Memory B cell (primary cell): ENCODE data around the gene FMN1.

Source experiments
- ATAC-seq: fragments of 150-1000 bp; cut with Tn5 transposase; 2 replicates; pipeline ENCODE4 v1.10.0; 2021; ENCODE audit warnings: low read depth, mild to moderate bottlenecking, moderate library complexity
- DNase-seq, 2 donors: peaks; one replicate each; pipeline ENCODE4 v3.0.0; 2022; ENCODE audit warnings: low spot score in 2 of 2
- H3K27ac Mint-ChIP-seq: one replicate; pipeline ENCODE4 v1.8.0; 2022; ENCODE audit warnings: mild to moderate bottlenecking, moderate library complexity, mixed read lengths
- H3K27me3 Mint-ChIP-seq: one replicate; pipeline ENCODE4 v1.8.0; 2022; ENCODE audit warnings: mixed read lengths
- H3K36me3 Mint-ChIP-seq: one replicate; pipeline ENCODE4 v1.8.0; 2022; ENCODE audit warnings: mild to moderate bottlenecking, mixed read lengths
- H3K4me1 Mint-ChIP-seq: one replicate; pipeline ENCODE4 v1.8.0; 2022; ENCODE audit warnings: mixed read lengths
- H3K4me3 Mint-ChIP-seq: one replicate; pipeline ENCODE4 v1.8.0; 2022; ENCODE audit warnings: mild to moderate bottlenecking, moderate library complexity, mixed read lengths
- H3K9me3 Mint-ChIP-seq: one replicate; pipeline ENCODE4 v1.8.0; 2022; ENCODE audit warnings: mixed read lengths

FMN1 gene

DNA sequence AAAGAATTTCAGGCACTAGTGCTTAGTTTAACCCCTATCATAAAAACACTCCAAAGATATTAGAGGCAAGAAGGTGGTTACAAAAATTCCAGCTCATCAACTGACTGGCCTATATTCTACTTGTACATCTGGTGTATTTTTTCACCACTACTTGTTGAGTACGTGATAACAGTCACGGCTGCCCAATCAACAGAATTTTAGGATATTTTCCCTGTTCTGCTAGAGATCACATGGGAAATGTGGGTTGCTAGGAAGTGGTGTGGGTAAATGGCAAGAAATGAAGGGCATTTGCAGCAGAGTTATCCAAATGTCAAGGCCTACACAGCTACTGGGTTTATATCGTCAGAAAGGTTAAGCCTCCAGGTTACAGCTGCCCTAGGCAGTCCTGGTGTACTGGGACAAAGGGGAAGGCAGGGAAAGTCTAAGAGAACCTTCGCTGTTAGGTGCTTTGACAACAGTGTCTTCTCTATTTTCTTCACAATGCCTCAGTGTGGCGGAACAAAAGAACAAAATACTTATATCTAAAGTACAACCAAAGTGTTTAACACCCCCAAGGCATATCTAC lies 81.9 kb downstream of the FMN1 start:
- no peaks in the 10 kb centered on the region for H3K9me3 Mint-ChIP-seq
- no peaks in the 10 kb centered on the region for H3K4me1 Mint-ChIP-seq
- no peaks in the 10 kb centered on the region for H3K36me3 Mint-ChIP-seq
- H3K4me3 Mint-ChIP-seq: no peak overlapping the region
- ATAC-seq (no peak), DNase-seq (no peak)
- H3K27ac Mint-ChIP-seq: no peak overlapping the region
- H3K27me3 Mint-ChIP-seq: peaks cover 7% of the 10 kb centered on the region

GRCh38 chr15:33111041-33111451 lies 83.5 kb downstream of the FMN1 start:
- H3K36me3 Mint-ChIP-seq: no peaks in the 10 kb centered on the region
- H3K4me1 Mint-ChIP-seq: no peaks in the 10 kb centered on the region
- H3K4me3 Mint-ChIP-seq: no peak overlapping the region
- ATAC-seq: no peak
- DNase-seq: no peak
- H3K9me3 Mint-ChIP-seq: no peaks in the 10 kb centered on the region
- no peak overlapping the region for H3K27ac Mint-ChIP-seq
- H3K27me3 Mint-ChIP-seq: peaks cover 14% of the 10 kb centered on the region

DNA sequence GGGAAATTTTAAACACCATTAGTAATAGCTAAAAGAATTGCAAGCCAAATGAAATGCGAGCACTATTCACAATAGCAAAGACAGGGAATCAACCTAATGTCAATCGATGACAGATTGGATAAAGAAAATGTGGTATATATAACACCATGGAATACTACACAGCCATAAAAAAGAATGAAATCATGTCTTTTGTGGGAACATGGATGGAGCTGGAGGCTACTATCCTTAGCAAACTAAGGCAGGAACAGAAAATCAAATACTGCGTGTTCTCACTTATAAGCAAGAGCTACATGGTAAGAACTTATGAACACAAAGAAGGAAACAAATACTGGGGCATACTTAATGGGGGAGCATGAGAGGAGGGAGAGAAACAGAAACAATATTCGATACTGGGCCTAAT lies 85.2 kb downstream of the FMN1 start:
- no peak for ATAC-seq
- no peaks in the 10 kb centered on the region for H3K4me1 Mint-ChIP-seq
- H3K4me3 Mint-ChIP-seq: no peak overlapping the region
- H3K9me3 Mint-ChIP-seq: no peaks in the 10 kb centered on the region
- H3K27ac Mint-ChIP-seq: no peak overlapping the region
- peaks cover 11% of the 10 kb centered on the region for H3K27me3 Mint-ChIP-seq
- no peak for DNase-seq
- H3K36me3 Mint-ChIP-seq: no peaks in the 10 kb centered on the region

- no peak for ATAC-seq
- no peak overlapping the region for H3K27ac Mint-ChIP-seq
- no peak overlapping the region for H3K4me3 Mint-ChIP-seq
- peaks cover 10% of the 10 kb centered on the region for H3K27me3 Mint-ChIP-seq
- no peaks in the 10 kb centered on the region for H3K9me3 Mint-ChIP-seq
- H3K4me1 Mint-ChIP-seq: no peaks in the 10 kb centered on the region
- no peak for DNase-seq
- no peaks in the 10 kb centered on the region for H3K36me3 Mint-ChIP-seq
Observed at GRCh38 chr15:33108518-33108917, 86.0 kb downstream of the FMN1 start.

DNA sequence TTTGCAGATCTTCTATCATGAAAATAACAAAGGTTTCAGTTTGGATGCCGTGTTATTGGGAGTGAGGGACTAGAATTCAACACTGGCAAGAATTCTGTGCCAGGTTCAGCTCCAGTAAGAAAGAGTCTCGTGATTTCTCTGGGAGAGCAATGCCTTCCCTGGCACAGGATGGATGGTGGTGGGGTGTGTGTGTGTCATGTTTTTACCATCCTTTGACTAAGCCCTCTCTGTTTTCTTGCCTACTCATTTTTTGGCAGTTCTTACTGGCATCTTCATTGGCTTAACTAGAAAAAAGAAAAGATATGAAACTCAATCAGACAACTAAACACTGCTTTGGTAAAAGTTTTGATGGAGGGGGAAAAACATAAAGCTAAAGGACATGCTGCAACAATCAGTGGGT lies 86.6 kb downstream of the FMN1 start:
- ATAC-seq (no peak), DNase-seq (no peak)
- no peaks in the 10 kb centered on the region for H3K4me1 Mint-ChIP-seq
- no peak overlapping the region for H3K27ac Mint-ChIP-seq
- H3K9me3 Mint-ChIP-seq: no peaks in the 10 kb centered on the region
- no peaks in the 10 kb centered on the region for H3K36me3 Mint-ChIP-seq
- peaks cover 8% of the 10 kb centered on the region for H3K27me3 Mint-ChIP-seq
- no peak overlapping the region for H3K4me3 Mint-ChIP-seq

DNA sequence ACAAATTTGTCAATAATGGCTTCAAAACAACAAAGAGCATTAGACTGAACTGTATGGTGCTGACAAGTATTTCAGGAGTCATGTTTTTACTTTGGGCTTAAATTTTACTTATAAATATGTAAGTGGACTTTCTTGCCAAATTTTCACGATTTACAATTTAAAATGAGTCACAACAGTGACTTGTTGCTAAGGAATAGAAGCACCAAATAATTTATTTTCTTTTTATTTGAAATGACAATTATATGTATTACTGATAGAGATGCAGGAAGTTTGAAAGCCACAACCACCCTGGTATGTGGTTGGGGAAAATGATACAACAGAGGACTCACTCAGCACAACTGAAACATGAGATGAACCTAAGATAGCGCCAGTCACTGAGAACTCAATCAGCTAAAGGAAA lies 90.3 kb downstream of the FMN1 start:
- H3K4me3 Mint-ChIP-seq: no peak overlapping the region
- ATAC-seq: no peak
- peaks cover 8% of the 10 kb centered on the region for H3K27me3 Mint-ChIP-seq
- no peaks in the 10 kb centered on the region for H3K9me3 Mint-ChIP-seq
- H3K27ac Mint-ChIP-seq: no peak overlapping the region
- no peaks in the 10 kb centered on the region for H3K4me1 Mint-ChIP-seq
- DNase-seq: no peak
- H3K36me3 Mint-ChIP-seq: no peaks in the 10 kb centered on the region

GRCh38 chr15:33101036-33101435 lies 93.5 kb downstream of the FMN1 start:
- Mint-ChIP-seq H3K9me3 (no peaks in the 10 kb centered on the region), H3K4me3 (no peak overlapping the region), H3K27ac (no peak overlapping the region), H3K4me1 (no peaks in the 10 kb centered on the region), H3K27me3 (no peaks in the 10 kb centered on the region), H3K36me3 (no peaks in the 10 kb centered on the region)
- ATAC-seq: no peak
- DNase-seq: no peak

- Mint-ChIP-seq H3K27me3 (no peaks in the 10 kb centered on the region), H3K4me3 (no peak overlapping the region), H3K36me3 (no peaks in the 10 kb centered on the region), H3K9me3 (no peaks in the 10 kb centered on the region), H3K27ac (no peak overlapping the region), H3K4me1 (no peaks in the 10 kb centered on the region)
- DNase-seq (no peak), ATAC-seq (no peak)
Observed at GRCh38 chr15:33100314-33100713, 94.2 kb downstream of the FMN1 start.

DNA sequence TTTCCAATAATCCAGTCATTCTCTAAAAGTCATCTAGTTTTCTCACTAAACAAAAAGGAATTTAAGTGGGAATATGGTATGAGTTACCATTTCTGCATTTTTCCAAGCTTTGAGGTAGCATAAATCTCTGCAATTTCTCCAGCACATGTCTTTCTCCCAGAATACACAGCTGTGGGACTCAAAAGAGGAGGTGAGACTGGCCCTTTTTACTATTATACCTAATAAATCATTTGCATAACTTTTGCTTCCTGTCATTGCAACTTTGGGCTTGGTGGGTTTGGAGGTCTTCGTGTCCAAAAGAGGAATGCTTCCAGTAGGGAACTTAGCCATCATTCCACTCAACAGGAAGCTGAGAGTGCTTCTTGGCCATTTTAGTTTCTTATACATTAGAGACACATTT lies 94.8 kb downstream of the FMN1 start:
- no peaks in the 10 kb centered on the region for H3K27me3 Mint-ChIP-seq
- no peak overlapping the region for H3K27ac Mint-ChIP-seq
- no peaks in the 10 kb centered on the region for H3K9me3 Mint-ChIP-seq
- no peaks in the 10 kb centered on the region for H3K4me1 Mint-ChIP-seq
- DNase-seq (no peak), ATAC-seq (no peak)
- H3K4me3 Mint-ChIP-seq: no peak overlapping the region
- no peaks in the 10 kb centered on the region for H3K36me3 Mint-ChIP-seq

DNA sequence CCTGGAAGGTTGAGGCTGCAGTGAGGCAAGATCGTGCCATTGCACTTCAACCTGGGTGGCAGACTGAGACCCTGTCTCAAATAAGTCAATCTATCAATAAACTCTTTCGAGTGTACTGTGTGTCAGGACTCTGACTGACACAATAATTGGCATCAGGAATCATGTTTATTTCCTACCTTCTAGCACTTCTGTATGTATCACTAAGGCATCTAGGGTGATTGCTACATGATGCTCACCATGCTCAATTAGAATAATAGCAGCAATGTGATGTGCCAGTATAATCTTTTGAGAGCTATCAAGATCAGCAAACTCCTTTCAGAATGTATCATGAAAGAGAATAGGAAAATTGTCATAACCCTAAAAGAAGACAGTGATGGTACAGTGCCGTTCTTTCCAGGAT lies 95.3 kb downstream of the FMN1 start:
- no peaks in the 10 kb centered on the region for H3K9me3 Mint-ChIP-seq
- no peaks in the 10 kb centered on the region for H3K4me1 Mint-ChIP-seq
- H3K27me3 Mint-ChIP-seq: no peaks in the 10 kb centered on the region
- ATAC-seq: no peak
- no peak for DNase-seq
- H3K27ac Mint-ChIP-seq: no peak overlapping the region
- no peaks in the 10 kb centered on the region for H3K36me3 Mint-ChIP-seq
- no peak overlapping the region for H3K4me3 Mint-ChIP-seq

DNA sequence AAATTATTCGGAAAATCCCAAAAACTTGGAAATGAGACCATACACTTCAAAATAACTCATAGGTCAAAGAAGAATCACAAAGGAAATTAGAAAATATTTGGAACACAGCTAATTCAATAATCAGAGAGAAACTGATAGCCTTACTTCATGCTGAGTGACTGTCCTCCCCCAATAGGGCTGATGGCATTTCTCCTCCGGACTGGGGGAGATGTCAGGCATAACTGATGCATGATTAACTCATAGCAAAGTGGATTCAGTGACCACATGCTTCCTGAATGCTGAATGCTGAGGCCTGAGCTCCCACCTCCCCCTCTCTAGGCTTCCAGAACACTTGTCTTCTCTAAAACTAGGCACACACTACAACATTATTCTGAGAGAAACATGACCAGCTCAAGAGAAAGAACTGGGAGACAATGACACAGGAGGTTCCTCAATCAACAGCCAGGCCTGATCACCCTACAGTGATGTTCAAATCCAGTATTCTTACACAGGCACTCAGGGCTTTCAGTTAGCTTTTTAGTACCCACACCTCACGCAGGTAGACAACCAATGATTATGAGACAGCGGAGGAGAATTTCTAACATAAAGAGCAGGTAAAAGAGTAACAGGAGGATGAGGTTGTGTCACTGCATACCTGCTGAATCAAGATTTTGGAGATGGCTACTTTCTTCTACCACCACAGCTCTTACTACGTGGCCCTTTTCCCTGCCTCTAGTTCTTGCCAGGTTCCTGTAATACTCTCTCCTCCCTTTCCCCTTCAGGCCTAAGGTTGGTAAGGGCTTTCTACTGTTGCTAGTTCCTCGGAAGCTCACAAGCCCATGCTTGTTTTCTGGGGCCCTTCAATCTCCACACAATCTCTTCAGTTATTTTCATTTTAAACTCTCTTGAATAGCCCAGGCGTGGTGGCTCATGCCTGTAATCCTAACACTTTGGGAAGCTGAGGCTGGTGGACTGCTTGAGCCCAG lies 96.1 kb downstream of the FMN1 start:
- no peak for ATAC-seq
- Mint-ChIP-seq H3K27ac (no peak overlapping the region), H3K4me3 (no peak overlapping the region), H3K9me3 (no peaks in the 10 kb centered on the region), H3K36me3 (no peaks in the 10 kb centered on the region), H3K27me3 (no peaks in the 10 kb centered on the region), H3K4me1 (no peaks in the 10 kb centered on the region)
- no peak for DNase-seq

DNA sequence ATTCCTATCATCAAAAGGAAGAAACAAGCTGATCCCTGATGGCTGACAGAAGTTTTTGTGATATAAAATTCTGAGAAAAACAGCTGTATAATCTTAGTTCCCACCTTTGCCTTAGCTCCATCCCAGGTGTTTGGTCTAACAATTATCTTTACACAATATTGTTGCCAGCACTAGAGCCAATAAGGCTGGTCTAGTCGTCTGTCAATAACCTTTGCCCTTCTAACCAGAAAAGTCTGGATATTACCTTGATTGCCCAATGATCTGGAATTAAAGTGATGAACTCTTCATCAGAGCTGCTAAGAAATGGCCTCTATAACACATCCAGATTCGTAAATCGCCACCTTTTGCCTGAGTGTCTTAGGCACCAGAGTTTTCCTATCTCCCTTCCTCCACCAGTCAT lies 98.4 kb downstream of the FMN1 start:
- Mint-ChIP-seq H3K4me3 (no peak overlapping the region), H3K36me3 (no peaks in the 10 kb centered on the region), H3K4me1 (no peaks in the 10 kb centered on the region), H3K27me3 (no peaks in the 10 kb centered on the region), H3K27ac (no peak overlapping the region), H3K9me3 (no peaks in the 10 kb centered on the region)
- no peak for DNase-seq
- ATAC-seq: no peak

DNA sequence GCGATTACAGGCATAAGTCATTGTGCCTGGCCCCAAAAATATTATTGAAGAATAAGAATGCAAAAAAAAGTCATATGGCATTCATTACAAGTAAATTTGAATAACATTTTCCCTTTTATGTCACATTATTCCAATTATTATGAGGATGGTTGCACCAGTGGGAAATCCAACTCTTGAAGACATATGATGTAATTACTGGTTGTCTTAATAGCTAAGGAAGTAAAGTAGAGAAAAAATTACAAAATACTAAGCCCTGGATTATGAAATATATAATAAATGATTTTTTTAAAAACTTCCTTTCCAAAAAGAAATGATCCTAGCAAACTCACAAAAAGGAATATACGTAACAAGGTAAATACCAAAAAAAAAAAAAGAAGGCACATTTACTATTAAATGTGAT lies 98.9 kb downstream of the FMN1 start:
- H3K9me3 Mint-ChIP-seq: no peaks in the 10 kb centered on the region
- H3K36me3 Mint-ChIP-seq: no peaks in the 10 kb centered on the region
- H3K27me3 Mint-ChIP-seq: no peaks in the 10 kb centered on the region
- no peak overlapping the region for H3K4me3 Mint-ChIP-seq
- no peak for ATAC-seq
- H3K4me1 Mint-ChIP-seq: no peaks in the 10 kb centered on the region
- no peak overlapping the region for H3K27ac Mint-ChIP-seq
- DNase-seq: no peak

DNA sequence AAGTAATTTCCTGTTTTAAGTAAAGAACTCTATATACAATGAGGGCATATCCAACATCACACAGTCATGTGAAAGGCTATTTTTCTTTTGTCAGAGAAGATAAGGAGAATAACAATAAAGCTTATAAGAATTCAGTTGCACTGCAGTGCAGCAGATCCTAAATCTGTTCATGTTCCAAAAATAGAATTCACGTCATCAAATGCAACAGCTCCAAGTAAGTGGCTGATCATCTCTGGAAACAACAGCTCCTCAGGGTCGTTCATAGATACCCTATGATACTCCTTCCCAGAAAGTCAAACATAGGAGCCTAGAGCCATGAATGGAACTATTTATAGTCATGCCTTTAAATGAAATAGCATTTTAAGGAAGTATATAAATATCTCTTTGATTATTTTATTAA lies 100.2 kb downstream of the FMN1 start:
- no peaks in the 10 kb centered on the region for H3K9me3 Mint-ChIP-seq
- no peak overlapping the region for H3K27ac Mint-ChIP-seq
- H3K4me1 Mint-ChIP-seq: no peaks in the 10 kb centered on the region
- no peaks in the 10 kb centered on the region for H3K36me3 Mint-ChIP-seq
- H3K27me3 Mint-ChIP-seq: no peaks in the 10 kb centered on the region
- no peak overlapping the region for H3K4me3 Mint-ChIP-seq
- DNase-seq (no peak), ATAC-seq (no peak)

GRCh38 chr15:33093222-33093621 lies 101.3 kb downstream of the FMN1 start:
- H3K27ac Mint-ChIP-seq: no peak overlapping the region
- H3K36me3 Mint-ChIP-seq: no peaks in the 10 kb centered on the region
- no peaks in the 10 kb centered on the region for H3K4me1 Mint-ChIP-seq
- no peak overlapping the region for H3K4me3 Mint-ChIP-seq
- no peaks in the 10 kb centered on the region for H3K27me3 Mint-ChIP-seq
- no peak for ATAC-seq
- H3K9me3 Mint-ChIP-seq: no peaks in the 10 kb centered on the region
- no peak for DNase-seq
